HG02759 (cell line): Measurements from ENCODE around the gene SYT3.

Source experiments
- ATAC-seq: cut with Tn5 transposase; IDR thresholded peaks from one replicate; pipeline ENCODE4 v1.9.1; 2021; ENCODE audit warnings: mild to moderate bottlenecking, moderate library complexity; ENCODE audit not compliant: unreplicated experiment

SYT3 gene

GRCh38 chr19:50661766-50662650 lies 22.3 kb upstream of the SYT3 start:
- no peak for ATAC-seq

GRCh38 chr19:50661023-50661422 lies 21.3 kb upstream of the SYT3 start:
- ATAC-seq, result no peak

GRCh38 chr19:50660088-50660366 lies 20.3 kb upstream of the SYT3 start:
- ATAC-seq, result no peak

GRCh38 chr19:50659318-50660087 lies 19.8 kb upstream of the SYT3 start:
- ATAC-seq, result no peak

- ATAC-seq, result no peak
Observed at GRCh38 chr19:50658441-50659317, 19.0 kb upstream of the SYT3 start.

- ATAC-seq, result peak; percentile 61
Observed at GRCh38 chr19:50657712-50658440, 18.2 kb upstream of the SYT3 start.

GRCh38 chr19:50657222-50657669 lies 17.6 kb upstream of the SYT3 start:
- no peak for ATAC-seq

- no peak for ATAC-seq
Observed at GRCh38 chr19:50654882-50655281, 15.2 kb upstream of the SYT3 start.

GRCh38 chr19:50652722-50653121 lies 13.0 kb upstream of the SYT3 start:
- ATAC-seq, result no peak

GRCh38 chr19:50651174-50651573 lies 11.5 kb upstream of the SYT3 start:
- no peak for ATAC-seq

GRCh38 chr19:50649433-50650391 lies 10.0 kb upstream of the SYT3 start, which contains the start of gene C19orf81:
TSS of gene C19orf81 (plus strand) at chr19:50649445. CDS start at chr19:50649445, 0 bp downstream.
- no peak for ATAC-seq

GRCh38 chr19:50648659-50649058 lies 9.0 kb upstream of the SYT3 start:
- no peak for ATAC-seq

GRCh38 chr19:50647879-50648615 lies 8.4 kb upstream of the SYT3 start:
- ATAC-seq, result no peak

GRCh38 chr19:50646074-50646807 lies 6.6 kb upstream of the SYT3 start:
- no peak for ATAC-seq

- ATAC-seq, result no peak
Observed at GRCh38 chr19:50645107-50645506, 5.4 kb upstream of the SYT3 start.

- ATAC-seq, result no peak
Observed at GRCh38 chr19:50644315-50644915, 4.7 kb upstream of the SYT3 start.

GRCh38 chr19:50640368-50640767 lies 687 bp upstream of the SYT3 start:
- ATAC-seq, result no peak

GRCh38 chr19:50638600-50638999 lies 1.1 kb downstream of the SYT3 start:
- ATAC-seq, result no peak
